ENCODE measurements around the gene LAMB3. TPM values are rescaled to one million over a fixed set of nuclear protein-coding genes. Genes with fewer than 3 reads are reported as not detected.

Gene LAMB3
- total and polyA plus RNA-seq, 10 of the 15 experiments (the other 5 are each of a cell fraction or from before 2014, with no cell fraction given), result 0.04 to 1.8 (median 0.10) TPM; not detected in 1

GRCh38 chr1:209657918-209658317 is 5.7 kb upstream of the LAMB3 start (continued):
- TF ChIP-seq STAT1 (conservative IDR thresholded peaks at IDR 0.05), result no peak

- FAIRE-seq (no peak), DNase-seq (ENCODE audit: low read depth, low spot score) (no peak), ATAC-seq (peak; percentile 69)
- no peaks in the 10 kb centered on the region for H4K20me1 ChIP-seq (ENCODE audit: control insufficient read depth, insufficient read depth)
- peak overlapping the region; percentile 47; the same call in 1 of the 2 replicates for H3K4me2 ChIP-seq (ENCODE audit: control insufficient read depth, insufficient read depth)
- H3K27ac ChIP-seq (ENCODE audit: control insufficient read depth, insufficient read depth), result no peak overlapping the region
- H3K9ac ChIP-seq (ENCODE audit: control insufficient read depth, insufficient read depth, low read length), result no peak overlapping the region
- no TSS peak for BruUV-seq (replicated peaks)
- ChIA-PET SMC1A (ENCODE audit: uncharacterized antibody, unreplicated experiment) (interaction anchor here (0.8 to 17.6 kb wide), 7 partner anchors 8 to 30 kb away, joined by 3 to 261 read pairs (median 5); partner anchors contain the start of gene G0S2), CTCF (interaction anchor here (0.9 to 2.7 kb wide), 8 partner anchors 17 to 93 kb away, joined by 3 to 23 read pairs (median 4); partner anchors contain the start of gene G0S2), RAD21 (ENCODE audit: unreplicated experiment) (interaction anchor here (0.8 to 15.7 kb wide), 8 partner anchors 12 to 110 kb away, joined by 3 to 195 read pairs (median 4); partner anchors contain the start of gene G0S2), POLR2A (interaction anchor here (0.6 to 3.6 kb wide), 5 partner anchors 11 to 110 kb away, joined by 3 to 43 read pairs (median 4); partner anchors contain the start of gene G0S2)
- H3K27me3 ChIP-seq (replicated peaks in 1 of 2; ENCODE audit: control insufficient read depth in 2 of 2, insufficient read depth in 2 of 2, low read length in 1 of 2), result no peaks in the 10 kb centered on the region; a peak in 1 of 4 replicates
- H3K4me1 ChIP-seq (ENCODE audit: control insufficient read depth, insufficient read depth, low read length), result peaks cover 23% of the 10 kb centered on the region
- H3K36me3 ChIP-seq (ENCODE audit: control insufficient read depth in 2 of 2, insufficient read depth in 2 of 2, low read length in 1 of 2), result no peaks in the 10 kb centered on the region
- H3K4me3 ChIP-seq, result no peak overlapping the region
- in situ Hi-C loops (cut with MboI), result no loop called here
- intact Hi-C loops (cut with micrococcal nuclease; ENCODE audit: unreplicated experiment), result loop anchor here (5.0 kb wide), 1 partner anchor 735 kb away; no protein-coding TSS in a partner anchor
- 36% methylated on average over 9 of the region's 9 CpGs for WGBS (ENCODE audit: insufficient coverage, insufficient replicate concordance, low lambda C conversion rate, missing lambda C conversion rate)
- no peak overlapping the region; the same call in 1 of the 2 replicates for H2AFZ ChIP-seq (ENCODE audit: control insufficient read depth, low read depth, low read length)
- H3K9me3 ChIP-seq (replicated peaks; ENCODE audit: control insufficient read depth, insufficient read depth, low read length), result no peaks in the 10 kb centered on the region
- no peaks in the 10 kb centered on the region for H3K79me2 ChIP-seq (ENCODE audit: control insufficient read depth, insufficient read depth, low read length)
- TF ChIP-seq GATAD2B (conservative IDR thresholded peaks at IDR 0.05; ENCODE audit: low read depth) (no peak), CHD1 (IDR thresholded peaks at IDR 0.05; ENCODE audit: low read depth, low read length) (no peak), GABPA (IDR thresholded peaks at IDR 0.05; ENCODE audit: low read depth) (peak; percentile 62), RB1 (IDR thresholded peaks at IDR 0.05; ENCODE audit: borderline replicate concordance) (no peak), PKNOX1 (IDR thresholded peaks at IDR 0.05) (peak; percentile 29; the same call in 1 of the 2 replicates), IRF4 (IDR thresholded peaks at IDR 0.05; ENCODE audit: low read depth, low read length) (no peak), RAD21 (IDR thresholded peaks at IDR 0.05; ENCODE audit: insufficient read depth, low read depth, low read length) (0 out of 2 replicates have a peak, but pooled peaks have one; percentile 10), RAD51 (IDR thresholded peaks at IDR 0.05) (no peak), BCL3 (IDR thresholded peaks at IDR 0.05; ENCODE audit: borderline replicate concordance, insufficient read depth, low read depth, low read length, poor library complexity, severe bottlenecking) (no peak), PRDM15 (CRISPR knock-in tag; IDR thresholded peaks at IDR 0.05) (no peak), CEBPB (IDR thresholded peaks at IDR 0.05; ENCODE audit: borderline replicate concordance in 1 of 2, low read depth in 2 of 2, low read length in 2 of 2) (no peak), MTA2 (IDR thresholded peaks at IDR 0.05; ENCODE audit: low read depth) (peak; percentile 41; the same call in 1 of the 2 replicates), ZNF274 (IDR thresholded peaks at IDR 0.05; ENCODE audit: insufficient read depth, insufficient read length) (no peak)
These were observed 5.1 kb upstream of the LAMB3 start for GRCh38 chr1:209657140-209657879.
